NCI-H1092 treated with DMSO at 0.1 percent for 48 hours (cell line): Measurements from ENCODE around the gene TMEM131L.

Experiments used
- DNase-seq: peaks from one replicate; lab custom pipeline; 2025; lab: John Stamatoyannopoulos, UW

Gene TMEM131L

GRCh38 chr4:153622093-153622492 lies 155.9 kb downstream of the TMEM131L start:
- DNase-seq: no peak

- DNase-seq: no peak
Measured at GRCh38 chr4:153622778-153623240, 156.6 kb downstream of the TMEM131L start.

GRCh38 chr4:153623491-153623890 lies 157.3 kb downstream of the TMEM131L start:
- no peak for DNase-seq

- no peak for DNase-seq
Measured at GRCh38 chr4:153628796-153629315, 162.7 kb downstream of the TMEM131L start.

- DNase-seq: no peak
Measured at GRCh38 chr4:153629776-153630175, 163.6 kb downstream of the TMEM131L start.

- no peak for DNase-seq
Measured at GRCh38 chr4:153634738-153635353, 168.7 kb downstream of the TMEM131L start.

- no peak for DNase-seq
Measured at GRCh38 chr4:153635846-153636245, 169.7 kb downstream of the TMEM131L start.

- DNase-seq: no peak
Measured at GRCh38 chr4:153637201-153637600, 171.0 kb downstream of the TMEM131L start.

- DNase-seq: no peak
Measured at GRCh38 chr4:153638011-153638410, 171.9 kb downstream of the TMEM131L start.

GRCh38 chr4:153638999-153639398 lies 172.8 kb downstream of the TMEM131L start:
- DNase-seq: no peak

GRCh38 chr4:153639833-153640802 lies 174.0 kb downstream of the TMEM131L start:
- no peak for DNase-seq

- no peak for DNase-seq
Measured at GRCh38 chr4:153641532-153641931, 175.4 kb downstream of the TMEM131L start.

GRCh38 chr4:153643406-153644383 lies 177.5 kb downstream of the TMEM131L start:
- peak; percentile 75 for DNase-seq

GRCh38 chr4:153645183-153645582 lies 179.0 kb downstream of the TMEM131L start:
- DNase-seq: no peak

GRCh38 chr4:153646261-153646660 lies 180.1 kb downstream of the TMEM131L start:
- no peak for DNase-seq

- no peak for DNase-seq
Measured at GRCh38 chr4:153646978-153647377, 180.8 kb downstream of the TMEM131L start.

- DNase-seq: no peak
Measured at GRCh38 chr4:153647975-153648374, 181.8 kb downstream of the TMEM131L start.

- no peak for DNase-seq
Measured at GRCh38 chr4:153649572-153649991, 183.4 kb downstream of the TMEM131L start.

- DNase-seq: no peak
Measured at GRCh38 chr4:153651116-153651515, 185.0 kb downstream of the TMEM131L start.

GRCh38 chr4:153651587-153651986 lies 185.4 kb downstream of the TMEM131L start:
- DNase-seq: no peak

- no peak for DNase-seq
Measured at GRCh38 chr4:153652051-153652784, 186.1 kb downstream of the TMEM131L start.
